Transverse colon (tissue), 3 donors: Measurements from ENCODE around the gene UACA.

Experiments
- CTCF ChIP-seq, 5 experiments: fragments of 200-600 bp in 3 of 5; fragments of 450-650 bp in 2 of 5; sonication (generic) in 3 of 5; IDR thresholded peaks; 1 replicate in 2 of 5; 2 replicates in 3 of 5; pipeline ENCODE4 v1.5.1; 2016 to 2017; ENCODE audit warnings: antibody characterized with exemption in 5 of 5, inconsistent platforms in 3 of 5, mild to moderate bottlenecking in 2 of 5, moderate library complexity in 1 of 5
- EP300 ChIP-seq: sonication (generic); formaldehyde crosslinking; IDR thresholded peaks from one replicate; pipeline ENCODE4 v1.6.1; 2017; ENCODE audit warnings: antibody characterized with exemption, low read depth
- POLR2A ChIP-seq: fragments of 450-650 bp; IDR thresholded peaks from one replicate; pipeline ENCODE4 v1.6.1; 2016; ENCODE audit warnings: antibody characterized with exemption, mild to moderate bottlenecking, moderate library complexity

GRCh38 chr15:70633991-70634390 is 129.4 kb downstream of the UACA start:
- TF ChIP-seq CTCF (IDR thresholded peaks at IDR 0.05) (no peak), EP300 (no peak), POLR2A (no peak)
